ENCODE data around the gene CCL19. TPM values are rescaled to one million over a fixed set of nuclear protein-coding genes. Genes with fewer than 3 reads are reported as not detected.

Gene CCL19
- total and polyA plus RNA-seq, 2 of the 8 experiments (the other 6 are each of a cell fraction or from before 2014, with no cell fraction given) = not detected

DNA sequence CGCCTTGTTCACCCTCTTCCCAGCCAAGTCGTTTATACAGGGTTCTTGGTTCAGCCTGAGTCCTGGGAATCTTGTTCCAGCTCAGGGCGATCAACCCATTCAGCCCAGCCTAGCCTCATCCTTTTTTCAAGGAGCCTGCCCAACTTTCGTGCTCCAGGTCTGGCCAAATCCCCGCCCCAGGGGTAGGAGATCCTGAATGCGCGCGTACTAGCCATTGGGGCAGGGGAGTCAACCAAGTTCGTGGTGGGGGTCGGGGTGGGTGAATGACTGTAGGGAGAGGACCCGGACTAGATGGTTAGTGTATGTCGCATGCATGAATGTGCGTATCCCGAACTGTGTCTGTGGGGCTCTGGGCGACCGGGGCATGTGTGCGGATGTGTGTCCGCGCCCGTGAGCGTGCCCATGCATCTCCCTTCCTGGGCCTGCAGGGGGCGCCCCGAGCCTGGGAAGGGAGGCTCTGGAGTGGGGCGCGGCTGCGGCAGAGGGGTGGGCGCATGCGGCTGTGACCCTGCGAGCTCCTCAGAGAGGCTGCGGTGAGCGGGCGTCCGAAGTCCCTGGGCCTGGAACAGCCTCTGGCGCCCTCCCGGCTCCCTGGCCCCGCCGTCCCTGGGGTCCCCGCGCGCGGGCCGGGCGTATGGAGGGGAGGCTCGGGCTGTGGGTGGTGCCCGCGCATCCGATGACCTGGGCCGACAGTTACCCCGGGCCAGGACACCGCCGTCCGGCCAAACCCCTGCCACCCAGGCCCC, 10.1 kb upstream of the CCL19 start:
- WGBS, 2 experiments (ENCODE audit: extremely low coverage in 1 of 2, insufficient coverage in 1 of 2, insufficient read length in 1 of 2, insufficient replicate concordance in 2 of 2, low coverage in 1 of 2, low lambda C conversion rate in 2 of 2, missing lambda C conversion rate in 1 of 2) = 9% methylated on average over 42 of the region's 52 CpGs; no CpG with 5 or more reads in 1 of the 2 experiments
- H3K79me1 ChIP-seq (ENCODE audit: low read depth, low read length) = no peaks in the 10 kb centered on the region
- H3K56ac ChIP-seq (replicated peaks; ENCODE audit: insufficient read length, low read depth, low read length) = no peak overlapping the region
- no peak overlapping the region for H3K14ac ChIP-seq (ENCODE audit: insufficient read length)
- H3K36me3 ChIP-seq (ENCODE audit: control insufficient read depth in 2 of 4, insufficient read depth in 4 of 4, low read length in 3 of 4) = no peaks in the 10 kb centered on the region
- no peak overlapping the region for H4K8ac ChIP-seq (ENCODE audit: extremely low read depth, insufficient read depth, low read length)
- H3K27ac ChIP-seq (ENCODE audit: low read depth, low read length) = no peak overlapping the region
- no peaks in the 10 kb centered on the region for H4K20me1 ChIP-seq (replicated peaks in 1 of 2; ENCODE audit: control insufficient read depth in 1 of 2, insufficient read depth in 2 of 2, low read length in 2 of 2)
- ChIA-PET POLR2A (ENCODE audit: partially characterized antibody) (interaction anchor here (1.0 to 1.1 kb wide), 2 partner anchors 10 to 26 kb away, joined by 3 read pairs; partner anchors contain the start of gene CCL19), CTCF (ENCODE audit: partially characterized antibody) (interaction anchor here (0.6 to 7.8 kb wide), 40 partner anchors 9 to 985 kb away, joined by 3 to 147 read pairs (median 4); partner anchors contain the start of genes CCL19, CCL21, GALT and SIGMAR1)
- H2BK15ac ChIP-seq (ENCODE audit: low read length) = no peak overlapping the region
- no peak overlapping the region for H3K18ac ChIP-seq (ENCODE audit: extremely low read depth, low read length)
- DNase-seq (ENCODE audit: low read depth in 1 of 2, low spot score in 2 of 2) = peak; percentile 36 to 94
- no peak overlapping the region for H4K5ac ChIP-seq (ENCODE audit: insufficient read length, low read depth, low read length)
- H2AFZ ChIP-seq (ENCODE audit: low read length) = peak overlapping the region; percentile 79
- no peak overlapping the region for H3K9ac ChIP-seq (replicated peaks in 1 of 4; ENCODE audit: extremely low read depth in 1 of 4, low read depth in 3 of 4, low read length in 3 of 4)
- no peaks in the 10 kb centered on the region for H3K9me3 ChIP-seq (ENCODE audit: insufficient read depth in 2 of 2, low read depth in 1 of 2, low read length in 1 of 2)
- H3K23me2 ChIP-seq (ENCODE audit: low read depth, low read length) = peaks cover 11% of the 10 kb centered on the region
- H3K23ac ChIP-seq (ENCODE audit: insufficient read length) = no peak overlapping the region
- H2BK5ac ChIP-seq (ENCODE audit: low read depth, low read length) = no peak overlapping the region
- H3K79me2 ChIP-seq (ENCODE audit: control insufficient read depth in 1 of 2, insufficient read depth in 2 of 2, low read length in 2 of 2) = no peaks in the 10 kb centered on the region
- no peak overlapping the region for H2BK12ac ChIP-seq (ENCODE audit: low read depth, low read length)
- peak overlapping the region; percentile 62 to 91 for H3K4me2 ChIP-seq (ENCODE audit: insufficient read depth in 1 of 2, low read depth in 2 of 2, low read length in 2 of 2)
- H2BK120ac ChIP-seq (replicated peaks; ENCODE audit: low read depth, low read length) = no peak overlapping the region
- no peak overlapping the region for H3K4ac ChIP-seq (replicated peaks; ENCODE audit: insufficient read length, low read depth, low read length)
- no peak overlapping the region for H2AK5ac ChIP-seq (ENCODE audit: low read depth, low read length)
- peaks cover 0 to 30% (median 18%) of the 10 kb centered on the region in 4 experiments; a peak in 6 of 7 replicates for H3K27me3 ChIP-seq (replicated peaks in 1 of 4; ENCODE audit: control insufficient read depth in 3 of 4, extremely low read depth in 1 of 4, insufficient read depth in 3 of 4, low read length in 3 of 4)
- no peak for FAIRE-seq
- peak overlapping the region; percentile 38 to 65 (median 45) for H3K4me3 ChIP-seq (ENCODE audit: extremely low read depth in 1 of 4, insufficient read depth in 2 of 4, low read depth in 3 of 4, low read length in 4 of 4)
- no peak overlapping the region for H2BK20ac ChIP-seq (ENCODE audit: low read length)
- H3K4me1 ChIP-seq (replicated peaks in 1 of 4; ENCODE audit: control insufficient read depth in 3 of 4, insufficient read depth in 4 of 4, low read length in 3 of 4) = peaks cover 0 to 5% (median 2%) of the 10 kb centered on the region in 4 experiments; a peak in 2 of 7 replicates
- no peak overlapping the region for H4K91ac ChIP-seq (replicated peaks; ENCODE audit: insufficient read length, low read length)
- TF ChIP-seq SAP30 (IDR thresholded peaks at IDR 0.05; ENCODE audit: insufficient read depth, insufficient replicate concordance, low read length) = no peak
